Right forelimb (tissue), 1 donor: ENCODE results near the gene AK4.
"Not testable (repeated sequence)": the region's sequence is repeated elsewhere in the genome, so short reads cannot be mapped to it uniquely, and the experiment has no call there.

Source experiments
- DNase-seq: peaks from one replicate; pipeline ENCODE4 v3.0.0-alpha.2; 2018

AK4 gene

DNA sequence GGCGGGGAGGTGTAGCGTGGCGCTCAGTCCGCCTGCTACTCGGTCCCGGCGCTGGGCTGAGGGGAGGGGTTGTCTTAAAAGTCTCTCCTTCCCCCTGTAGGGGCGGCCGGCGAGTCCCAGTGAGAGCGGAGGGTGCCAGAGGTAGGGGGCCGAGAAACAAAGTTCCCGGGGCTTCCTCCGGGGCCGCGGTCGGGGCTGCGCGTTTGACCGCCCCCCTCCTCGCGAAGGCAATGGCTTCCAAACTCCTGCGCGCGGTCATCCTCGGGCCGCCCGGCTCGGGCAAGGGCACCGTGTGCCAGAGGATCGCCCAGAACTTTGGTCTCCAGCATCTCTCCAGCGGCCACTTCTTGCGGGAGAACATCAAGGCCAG is at the start of gene AK4:
Gene AK4, plus strand, starts transcription at position 26 of the 370 bp plus-strand sequence. Its CDS starts 205 bp downstream, at position 231.
- DNase-seq: not testable (repeated sequence)

DNA sequence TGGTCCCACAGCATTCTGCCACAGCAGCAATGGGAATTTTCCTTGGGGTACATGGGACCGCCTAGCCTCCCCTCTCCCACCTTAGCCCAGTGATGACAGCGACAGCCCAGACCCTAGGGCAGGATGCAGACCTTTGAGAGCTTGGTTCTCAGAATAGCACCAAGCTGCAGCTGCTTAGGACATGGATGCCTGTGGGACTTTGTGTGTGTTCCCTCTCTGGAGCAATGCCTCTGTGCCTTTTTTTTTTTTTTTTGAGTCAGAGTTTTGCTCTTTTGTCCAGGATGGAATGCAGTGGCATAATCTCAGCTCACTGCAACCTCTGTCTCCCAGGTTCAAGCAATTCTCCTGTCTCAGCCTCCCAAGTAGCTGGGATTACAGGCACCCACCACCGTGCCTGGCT is 44.2 kb upstream of the AK4 start:
- DNase-seq: no peak

DNA sequence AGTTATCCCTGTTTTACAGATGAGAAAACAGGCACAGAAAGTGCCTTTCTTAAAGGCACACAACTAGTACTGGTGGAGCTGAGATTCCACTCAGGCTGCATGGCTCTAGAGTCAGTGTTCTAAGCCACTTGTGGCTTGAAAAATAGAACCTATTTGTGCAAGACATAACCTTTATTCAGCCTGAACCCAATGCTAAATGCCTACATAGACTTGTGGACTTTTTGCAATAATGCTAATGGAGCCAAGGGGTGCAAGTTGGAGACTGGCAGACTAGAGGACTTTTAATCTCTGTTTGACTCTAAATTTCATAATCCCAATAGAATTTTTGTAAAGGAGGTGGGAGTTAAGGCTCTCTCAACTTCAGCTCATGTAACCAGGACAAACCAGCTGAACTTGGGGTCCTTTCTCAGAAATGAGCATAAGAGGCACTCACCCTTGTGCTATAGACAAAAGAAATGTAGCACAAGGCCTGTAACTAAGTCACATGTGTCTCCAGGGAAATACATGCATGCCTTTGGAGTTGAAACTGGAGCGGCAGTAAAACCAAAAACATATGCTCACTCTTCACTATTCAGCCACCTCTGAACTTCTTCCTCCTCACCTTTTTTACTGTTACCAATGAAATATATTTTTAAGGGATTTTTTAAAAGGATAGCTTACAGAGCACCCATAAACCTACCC is 43.0 kb upstream of the AK4 start:
- DNase-seq: no peak

DNA sequence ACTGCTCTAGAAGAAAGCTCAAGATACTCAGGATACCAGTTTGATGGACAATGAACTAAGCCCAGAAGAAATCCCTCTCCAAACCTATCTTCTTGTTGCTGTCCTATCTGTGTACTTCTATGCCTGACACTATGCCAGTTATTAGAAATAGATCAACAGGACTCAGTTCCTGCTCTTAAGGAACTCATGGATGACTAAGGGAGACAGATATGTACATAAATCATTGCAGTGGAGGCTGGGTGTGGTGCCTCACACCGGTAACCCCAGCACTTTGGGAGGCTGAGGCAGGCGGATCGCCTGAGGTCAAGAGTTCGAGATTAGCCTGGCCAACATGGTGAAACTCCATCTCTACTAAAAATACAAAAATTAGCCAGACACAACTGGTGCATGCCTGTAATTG is 42.4 kb upstream of the AK4 start:
- DNase-seq: no peak

DNA sequence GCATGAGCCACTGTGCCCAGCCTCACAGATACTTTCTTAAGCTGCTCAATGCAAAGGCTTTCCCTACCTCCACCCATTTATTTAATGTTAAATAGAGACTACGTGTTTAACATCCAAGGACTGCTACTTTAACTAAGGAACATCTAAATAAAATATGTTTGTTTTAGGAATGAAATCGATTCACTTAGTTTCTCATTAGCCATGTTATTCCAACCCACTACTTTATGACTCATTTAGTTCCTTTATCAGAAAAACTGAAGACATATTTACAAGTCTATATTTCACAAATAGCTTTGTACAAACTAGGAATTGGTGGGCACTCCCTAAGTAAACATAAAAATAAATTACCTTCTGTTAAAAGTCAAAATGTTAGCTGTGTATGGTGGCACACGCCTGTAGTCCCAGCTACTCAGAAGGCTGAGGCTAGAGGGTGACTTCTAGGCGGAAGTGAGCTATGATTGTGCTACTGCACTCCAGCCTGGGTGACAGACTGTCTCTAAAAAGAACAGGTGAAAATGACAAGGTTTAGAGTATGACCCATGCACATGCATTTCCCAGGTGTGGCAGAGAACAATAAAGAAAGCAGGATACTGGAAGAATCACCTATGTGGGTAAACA is 39.9 kb upstream of the AK4 start:
- DNase-seq: no peak

DNA sequence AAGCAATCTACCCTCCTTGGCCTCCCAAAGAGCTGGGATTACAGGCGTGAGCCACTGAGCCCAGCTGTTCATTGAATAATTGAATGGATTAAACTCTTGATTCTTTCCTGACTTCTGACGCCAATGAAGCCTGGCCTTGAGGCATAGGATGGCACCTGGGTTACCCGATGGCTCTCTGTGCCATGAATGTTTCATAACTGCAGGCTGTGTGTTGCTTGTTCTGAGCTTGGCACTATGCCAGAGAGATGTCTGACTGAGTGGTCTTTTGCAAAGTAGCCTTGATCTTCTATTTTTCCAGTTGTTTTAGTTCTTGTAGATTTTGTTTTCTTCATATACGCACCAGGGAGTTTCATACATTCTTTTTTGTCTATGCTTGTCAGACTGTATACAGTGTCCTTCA is 38.5 kb upstream of the AK4 start:
- DNase-seq: no peak

DNA sequence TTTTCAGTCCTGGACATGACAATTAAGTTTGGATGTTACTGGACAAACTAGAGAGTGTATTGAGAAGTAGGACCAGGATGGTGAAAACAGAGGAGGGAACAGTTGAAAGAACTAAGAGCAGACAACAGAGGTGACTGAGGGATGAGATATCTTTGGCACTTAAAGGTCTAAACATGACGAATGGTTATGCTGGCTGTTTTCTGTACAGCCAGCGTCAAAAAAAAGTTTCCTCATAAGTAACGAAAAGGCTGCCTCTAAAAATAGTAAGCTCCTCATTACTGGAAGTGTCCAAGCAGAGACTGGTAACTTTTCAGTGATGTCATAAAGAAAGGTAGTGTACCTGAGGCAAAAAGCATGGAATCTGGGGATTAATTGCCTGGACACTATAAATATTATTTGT is 35.2 kb upstream of the AK4 start:
- DNase-seq: no peak

DNA sequence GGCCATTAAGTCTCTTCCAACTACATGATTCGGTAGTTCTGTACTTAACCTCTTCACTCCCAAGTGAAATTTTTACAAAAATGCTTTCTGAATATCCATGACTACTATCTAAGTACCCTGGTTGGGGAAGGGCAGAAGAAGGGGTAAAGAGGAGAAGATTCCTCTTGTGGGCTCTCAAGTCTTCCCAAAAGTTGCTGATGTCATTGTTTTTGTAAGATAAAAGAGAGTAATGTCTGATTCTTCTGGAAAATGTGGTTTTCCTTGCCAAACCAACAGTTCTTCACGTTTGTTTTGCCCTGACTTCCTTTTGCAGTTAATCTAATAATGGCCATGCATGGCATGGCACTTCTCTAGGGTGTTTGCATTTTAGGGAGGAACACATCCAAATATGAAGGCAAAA is 34.7 kb upstream of the AK4 start:
- no peak for DNase-seq

DNA sequence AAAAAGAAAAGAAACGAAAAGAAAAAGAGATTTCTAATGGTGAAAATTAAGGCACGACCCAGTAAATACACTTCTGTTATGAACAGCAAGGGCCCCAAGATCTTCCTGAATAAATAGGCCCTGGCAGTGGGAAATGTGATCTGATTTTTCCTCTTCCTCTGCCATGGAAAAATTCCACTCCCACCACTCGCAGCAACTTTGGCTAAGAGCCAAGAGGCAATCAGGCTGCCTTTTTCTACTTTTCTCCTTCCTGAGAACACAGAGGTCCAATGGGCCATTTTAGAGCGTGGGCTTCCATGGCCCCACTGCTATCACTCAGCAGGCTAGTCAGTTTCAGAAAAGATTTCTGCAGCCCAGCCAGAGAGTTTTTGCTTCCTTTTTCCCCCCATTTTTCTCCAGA is 33.7 kb upstream of the AK4 start:
- DNase-seq: peak; percentile 65

DNA sequence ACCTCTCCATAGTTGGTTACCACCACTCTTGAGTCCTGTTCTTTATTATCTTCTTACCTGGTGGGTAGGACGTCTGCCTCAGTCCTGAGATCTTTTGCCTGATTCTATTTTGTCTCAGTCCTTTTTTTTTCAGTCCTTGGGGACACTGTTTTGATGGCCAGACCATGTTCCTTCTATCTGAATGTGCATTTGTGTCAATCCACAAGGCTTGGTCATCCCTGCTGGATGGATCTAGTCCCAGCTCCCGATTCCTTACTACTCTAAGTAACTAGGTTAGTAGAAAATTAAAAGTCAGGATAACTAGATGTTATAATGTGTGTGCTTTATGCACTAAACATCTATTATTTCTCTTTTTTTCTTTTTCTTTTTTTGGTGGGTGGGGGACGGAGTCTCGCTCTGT is 28.1 kb upstream of the AK4 start:
- DNase-seq: no peak

DNA sequence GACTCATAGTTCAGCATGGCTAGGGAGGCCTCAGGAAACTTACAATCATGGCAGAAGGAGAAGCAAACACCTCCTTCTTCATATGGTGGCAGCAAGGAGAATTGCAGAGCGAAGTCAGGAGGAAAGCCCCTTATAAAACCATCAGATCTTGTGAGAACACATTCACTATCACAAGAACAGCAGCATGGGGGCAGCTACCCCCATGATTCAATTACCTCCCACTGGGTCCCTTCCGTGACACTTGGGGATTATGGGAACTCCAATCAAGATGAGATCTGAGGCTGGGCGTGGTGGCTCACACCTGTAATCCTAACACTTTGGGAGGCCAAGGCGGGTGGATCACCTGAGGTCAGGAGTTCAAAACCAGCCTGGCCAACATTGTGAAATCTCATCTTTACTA is 18.9 kb upstream of the AK4 start:
- not testable (repeated sequence) for DNase-seq

DNA sequence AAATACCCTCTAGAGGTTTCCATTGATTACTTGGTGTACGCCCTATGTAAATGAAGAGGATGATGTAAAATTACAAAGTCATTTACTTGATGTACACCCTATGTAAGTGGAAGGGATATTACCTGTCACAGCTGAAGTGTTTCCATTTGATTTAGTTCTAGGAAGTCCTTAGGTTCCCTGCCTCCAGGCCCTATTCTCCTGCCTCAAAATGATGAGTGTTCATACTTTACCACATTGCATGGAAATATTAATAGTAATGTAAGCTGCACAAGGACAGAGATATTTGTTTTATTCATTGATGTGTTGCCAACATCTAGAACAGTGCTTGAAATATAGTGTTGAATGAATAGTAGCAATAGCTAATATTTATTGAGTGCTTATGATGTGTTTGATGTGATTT is 9.5 kb upstream of the AK4 start:
- no peak for DNase-seq

DNA sequence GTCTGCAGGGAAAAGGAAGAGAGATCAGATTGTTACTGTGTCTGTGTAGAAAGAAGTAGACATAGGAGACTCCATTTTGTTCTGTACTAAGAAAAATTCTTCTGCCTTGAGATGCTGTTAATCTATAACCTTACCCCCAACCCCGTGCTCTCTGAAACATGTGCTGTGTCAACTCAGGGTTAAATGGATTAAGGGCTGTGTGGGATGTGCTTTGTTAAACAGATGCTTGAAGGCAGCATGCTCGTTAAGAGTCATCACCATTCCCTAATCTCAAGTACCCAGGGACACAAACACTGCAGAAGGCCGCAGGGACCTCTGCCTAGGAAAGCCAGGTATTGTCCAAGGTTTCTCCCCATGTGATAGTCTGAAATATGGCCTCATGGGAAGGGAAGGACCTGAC is 8.2 kb upstream of the AK4 start:
- not testable (repeated sequence) for DNase-seq

DNA sequence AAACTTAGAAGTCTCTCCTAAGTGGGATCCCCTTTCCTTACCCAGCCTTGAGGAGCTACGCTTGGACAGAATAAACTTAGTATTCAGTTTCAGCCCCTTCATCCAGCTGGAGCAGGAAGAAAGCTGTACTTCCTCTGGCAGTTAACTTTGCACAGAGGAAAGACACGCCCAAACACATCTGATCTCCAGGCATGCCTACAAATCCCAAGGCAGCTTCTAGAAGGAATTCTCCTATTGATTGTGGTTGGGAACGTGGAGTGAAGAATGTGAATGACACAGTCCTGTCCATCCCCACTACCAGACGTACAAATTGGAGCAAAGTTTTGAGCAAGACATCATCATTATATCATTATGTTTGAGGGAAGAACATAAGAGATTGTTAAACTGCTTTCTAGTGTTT is 6.6 kb upstream of the AK4 start:
- no peak for DNase-seq

DNA sequence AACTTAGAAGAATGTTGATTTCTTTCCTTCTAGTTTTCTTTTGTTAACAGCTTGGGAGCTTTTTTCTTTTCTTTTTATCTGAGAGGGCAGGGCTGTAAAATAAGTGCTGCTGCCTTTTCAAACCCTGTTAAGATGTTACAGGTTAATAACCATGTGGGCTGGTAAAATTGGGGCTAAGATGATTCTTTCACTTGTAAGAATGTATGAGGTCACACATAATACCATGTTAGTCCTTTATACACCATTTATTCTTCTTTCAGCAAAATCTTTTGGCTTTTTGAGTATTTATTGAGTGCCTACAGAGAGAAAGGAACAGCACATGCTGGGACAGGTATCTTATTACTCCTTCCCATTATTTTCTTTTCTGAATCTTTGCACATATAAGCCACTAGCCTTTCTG is 6.1 kb upstream of the AK4 start:
- DNase-seq: no peak

DNA sequence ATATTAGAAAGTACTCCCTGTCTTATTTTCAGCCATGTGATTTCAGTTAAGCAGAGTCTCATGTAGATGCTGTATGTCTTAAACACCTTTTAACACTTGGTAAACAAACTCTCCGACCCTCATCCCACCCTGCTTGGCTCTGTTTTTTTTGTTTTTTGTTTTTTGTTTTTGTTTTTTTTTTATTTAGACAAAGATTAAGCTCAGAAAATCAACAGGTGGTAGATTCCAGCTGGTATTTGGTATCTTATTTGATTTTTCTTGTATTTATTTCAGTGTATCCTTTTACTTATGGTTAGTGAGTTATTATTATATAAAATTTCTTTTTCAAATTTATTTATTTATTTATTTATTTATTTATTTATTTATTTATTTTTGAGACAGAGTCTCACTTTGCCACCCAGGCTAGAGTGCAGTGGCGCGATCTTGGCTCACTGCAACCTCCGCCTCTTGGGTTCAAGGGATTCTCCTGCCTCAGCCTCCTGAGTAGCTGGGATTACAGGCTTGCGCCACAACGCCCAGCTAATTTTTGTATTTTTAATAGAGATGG is 4.8 kb upstream of the AK4 start:
- DNase-seq: not testable (repeated sequence)

DNA sequence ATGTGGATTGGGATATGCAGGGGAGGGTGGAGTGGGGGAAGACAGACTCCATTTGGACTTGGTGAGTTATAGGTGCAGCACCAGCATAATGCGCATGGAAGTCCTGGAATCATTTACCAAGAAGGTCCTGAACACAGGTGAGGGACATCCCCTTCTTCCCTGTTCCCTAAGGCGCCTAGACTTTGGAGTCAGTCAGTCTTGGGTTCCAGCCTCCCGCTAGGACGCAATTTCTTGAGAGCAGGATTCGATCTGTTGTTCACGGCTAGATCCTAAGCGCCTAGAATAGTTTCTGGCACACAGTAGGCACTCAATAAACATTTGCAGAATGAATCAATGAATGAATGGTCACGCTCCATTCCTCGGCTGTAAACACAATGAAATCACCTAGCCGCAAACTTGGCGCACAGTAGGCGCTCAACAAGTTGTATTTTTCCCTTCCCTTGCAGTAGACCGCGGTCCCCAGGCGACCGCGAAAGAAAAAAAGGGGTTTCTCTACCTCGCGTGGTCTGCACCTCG is 1.0 kb upstream of the AK4 start:
- DNase-seq: no peak

DNA sequence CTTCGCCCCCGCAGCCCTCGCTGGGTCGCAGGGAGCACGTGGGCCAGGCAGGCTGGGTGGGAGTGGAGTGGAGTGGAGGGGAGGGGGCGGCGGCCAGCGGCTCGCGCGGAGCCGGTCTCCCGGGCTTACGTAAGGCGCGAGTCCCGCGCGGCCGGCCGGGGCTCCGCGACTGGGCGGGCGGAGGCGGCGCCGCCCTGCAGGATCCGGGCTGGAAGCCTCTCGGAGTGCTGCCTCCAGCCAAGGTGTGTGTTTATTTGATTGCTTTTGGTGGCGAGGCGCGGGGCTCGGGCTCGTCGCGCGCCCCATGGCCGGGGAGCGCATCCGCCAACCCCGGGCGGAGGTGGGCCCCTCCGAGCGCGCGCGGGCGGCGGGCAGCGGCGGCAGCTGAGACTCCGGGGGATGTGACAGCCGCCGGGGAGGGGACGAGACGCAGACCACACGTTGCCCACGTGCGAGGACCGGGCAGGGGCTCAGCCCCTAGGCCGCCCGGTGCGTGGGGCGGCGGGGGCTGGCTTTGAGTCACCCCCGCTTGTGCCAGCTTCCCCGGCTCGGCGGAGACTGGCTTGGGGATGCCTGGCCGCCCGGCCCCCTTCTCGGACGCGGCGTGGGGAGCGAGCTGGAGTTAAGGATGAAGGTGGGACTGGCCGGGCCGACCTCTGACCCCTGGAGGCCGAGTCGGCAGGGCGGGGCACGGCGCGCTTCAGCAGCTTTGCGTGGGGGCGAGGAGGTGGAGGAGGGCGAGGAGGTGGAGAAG is 402 bp upstream of the AK4 start:
- DNase-seq: peak; percentile 72

DNA sequence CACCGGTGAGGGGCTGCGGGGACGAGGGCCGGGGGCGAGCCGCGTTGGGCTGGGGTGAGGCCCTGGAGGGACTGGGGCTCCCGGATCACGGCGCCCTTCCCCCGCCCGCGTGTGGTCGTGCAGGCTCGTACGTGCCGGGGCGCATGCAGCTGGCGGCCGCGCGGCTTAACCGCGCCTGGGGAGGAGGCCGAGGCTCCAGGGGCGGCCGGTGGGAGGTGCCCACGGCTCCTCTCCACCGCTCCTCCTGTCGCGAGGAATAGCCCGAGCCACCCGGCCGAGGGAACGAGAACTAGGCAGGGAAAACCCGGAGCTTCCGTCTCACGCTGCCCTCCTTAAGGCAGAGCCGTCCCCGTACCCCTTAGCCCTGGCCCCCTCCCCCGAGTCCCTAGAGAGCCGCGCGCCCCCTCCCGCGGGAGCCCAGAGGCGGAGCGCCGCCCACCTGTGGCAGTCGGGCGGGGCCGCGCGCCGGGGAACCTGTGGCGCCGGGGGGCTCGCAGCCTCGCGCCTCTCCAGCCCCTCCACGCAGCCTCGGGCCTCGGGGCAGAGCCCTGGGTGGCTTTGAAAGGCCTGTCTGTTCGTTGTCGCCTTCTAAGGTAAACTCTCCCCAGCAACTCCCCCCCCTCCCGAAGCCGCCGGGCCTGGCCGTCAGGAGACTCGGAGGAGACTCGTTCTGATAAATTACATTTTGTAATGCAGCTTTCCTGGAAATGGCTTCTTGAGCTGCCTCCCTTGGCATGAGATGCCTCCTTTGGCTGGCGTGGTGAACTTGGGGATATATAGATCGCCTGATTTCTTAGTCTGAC is 746 bp downstream of the AK4 start:
- peak; percentile 73 for DNase-seq

DNA sequence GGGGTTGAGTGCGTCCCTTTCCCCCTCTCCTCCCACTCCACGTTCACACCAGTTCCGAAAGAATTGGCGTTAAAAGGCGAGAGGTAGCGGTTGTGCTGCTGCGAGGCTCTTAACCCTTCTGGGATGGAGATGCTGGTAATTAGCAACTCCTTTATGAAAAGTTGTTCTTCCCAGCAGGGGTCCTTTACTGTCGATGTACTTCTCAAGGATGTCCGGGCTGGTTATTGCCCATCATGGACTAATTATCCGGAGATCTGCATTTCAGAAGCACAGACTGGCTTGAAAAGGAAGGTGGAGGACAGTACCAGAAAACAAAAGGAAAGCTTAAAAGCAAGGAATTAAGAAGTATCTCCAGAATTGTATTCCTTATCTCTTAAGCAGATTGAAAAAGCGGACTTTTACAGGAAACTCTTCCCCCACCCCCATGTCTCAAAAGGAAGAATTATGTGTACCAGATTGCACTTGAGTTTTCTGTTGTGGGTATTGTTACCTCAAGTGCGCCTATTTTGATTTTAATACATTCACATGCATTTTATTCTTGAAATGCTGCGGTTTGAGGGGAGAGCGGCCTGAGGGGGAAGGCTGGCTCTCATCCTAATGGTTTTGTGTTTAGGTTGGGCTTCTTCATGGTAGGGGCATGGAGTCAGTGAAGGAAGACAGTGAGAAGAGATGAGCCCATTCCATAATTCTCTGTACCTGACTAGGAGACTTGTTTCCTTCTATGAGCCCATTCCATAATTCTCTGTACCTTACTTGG is 1.5 kb downstream of the AK4 start:
- DNase-seq: no peak

DNA sequence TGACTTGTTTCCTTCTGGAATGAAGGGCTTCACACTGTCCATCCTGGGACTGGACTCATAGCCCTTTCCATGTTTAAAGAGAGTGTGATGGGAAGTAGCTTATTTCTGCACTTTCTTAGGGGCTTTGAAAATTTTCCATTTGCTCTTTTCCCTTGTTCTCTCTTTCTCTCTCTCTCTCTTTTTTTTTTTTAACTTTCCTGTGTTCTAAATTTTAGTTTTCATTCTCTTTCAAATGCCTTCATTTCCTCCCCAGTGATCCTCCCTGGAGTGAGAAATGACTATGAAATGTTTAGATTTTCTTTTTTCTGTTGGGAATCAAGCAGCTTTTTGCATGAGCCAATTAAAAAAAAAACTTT is 2.1 kb downstream of the AK4 start:
- no peak for DNase-seq

DNA sequence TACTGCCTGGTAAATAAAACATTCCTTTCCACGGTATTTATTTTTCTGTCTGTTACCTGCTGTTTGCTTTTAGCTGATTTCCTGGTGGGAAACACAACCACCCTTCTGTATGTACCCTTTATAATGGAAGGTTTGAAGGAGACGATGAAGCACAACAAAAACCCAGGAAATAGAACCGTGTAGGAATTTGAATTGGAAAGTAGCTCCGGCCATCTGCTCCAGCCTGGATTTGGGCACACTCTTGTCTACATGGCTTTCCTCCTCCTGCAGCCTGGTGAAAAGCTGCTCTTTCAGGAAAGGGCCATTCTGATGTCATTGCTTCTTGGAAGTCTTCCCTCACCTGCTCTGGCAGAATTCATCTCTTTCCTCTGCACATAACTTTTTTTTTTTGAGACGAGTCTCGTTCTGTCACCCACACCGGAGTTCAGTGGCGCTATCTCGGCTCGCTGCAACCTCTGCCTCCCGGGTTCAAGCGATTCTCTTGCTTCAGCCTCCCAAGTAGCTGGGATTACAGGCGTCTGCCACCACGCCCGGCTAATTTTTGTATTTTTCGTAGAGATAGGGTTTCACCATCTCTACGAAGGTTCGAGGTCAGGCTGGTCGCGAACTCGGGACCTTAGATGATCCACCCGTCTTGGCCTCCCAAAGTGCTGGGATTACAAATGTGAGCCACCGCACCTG is 2.7 kb downstream of the AK4 start:
- DNase-seq: no peak
